Small intestine (tissue), 7 donors: ENCODE data around the gene SSBP4. TPM values are rescaled to one million over a fixed set of nuclear protein-coding genes. Genes with fewer than 3 reads are reported as not detected.
A peak's percentile ranks its signal among the peaks of the same experiment; 100 is the strongest.

ENCODE experiments used
- DNase-seq, 2 donors: peaks; one replicate each; pipeline versions ENCODE4 v3.0.0 to v3.0.0-alpha.2; 2013
- FAIRE-seq: peaks from 2 replicates; lab custom pipeline; 2012; peaks lifted over from hg19 to GRCh38; lab: Jason Lieb, UNC
- H3K27ac ChIP-seq, 3 donors: one replicate each; pipeline ENCODE4 v1.5.1; 2013; ENCODE audit warnings: low read length in 2 of 3, mild to moderate bottlenecking in 2 of 3, control low read depth in 1 of 3, inconsistent platforms in 1 of 3, low read depth in 1 of 3, moderate library complexity in 1 of 3
- H3K27me3 ChIP-seq, 3 donors: one replicate each; pipeline ENCODE4 v1.6.1; 2013; ENCODE audit warnings: low read length in 3 of 3, inconsistent platforms in 1 of 3; ENCODE audit not compliant: control insufficient read depth in 3 of 3, insufficient read depth in 3 of 3
- H3K36me3 ChIP-seq, 3 donors: one replicate each; pipeline ENCODE4 v1.6.1; 2013; ENCODE audit warnings: low read length in 3 of 3, inconsistent platforms in 1 of 3, low read depth in 1 of 3, mild to moderate bottlenecking in 1 of 3, moderate library complexity in 1 of 3; ENCODE audit not compliant: control insufficient read depth in 3 of 3, insufficient read depth in 2 of 3
- H3K4me1 ChIP-seq, 3 donors: one replicate each; pipeline ENCODE4 v1.6.1; 2013; ENCODE audit warnings: low read length in 2 of 3, inconsistent platforms in 1 of 3, low read depth in 1 of 3, mild to moderate bottlenecking in 1 of 3, moderate library complexity in 1 of 3; ENCODE audit not compliant: control insufficient read depth in 3 of 3, insufficient read depth in 2 of 3
- H3K4me3 ChIP-seq, 3 donors: one replicate each; pipeline ENCODE4 v1.5.1; 2013; ENCODE audit warnings: low read length in 3 of 3, control low read depth in 1 of 3, inconsistent platforms in 1 of 3, low read depth in 1 of 3, mild to moderate bottlenecking in 1 of 3, moderate library complexity in 1 of 3
- H3K9me3 ChIP-seq, 2 donors: one replicate each; pipeline ENCODE4 v1.6.1; 2013; ENCODE audit warnings: low read depth in 1 of 2, low read length in 1 of 2; ENCODE audit not compliant: control insufficient read depth in 2 of 2, insufficient read depth in 1 of 2
- WGBS, 3 donors: extraction: QIAGEN DNeasy Blood & Tissue Kit; methylation state at CpG; one replicate each; pipeline ENCODE4 v1.1.7; 2013; 5-methylcytosine and 5-hydroxymethylcytosine counted together
- polyA plus RNA-seq, 4 donors: library from polyadenylated mRNA; stranded (reverse) in 3 of 4; unstranded in 1 of 4; fragments of 200-250 nt in 3 of 4; fragments of 120-200 nt in 1 of 4; gene quantifications; one replicate each; pipeline versions ENCODE4 v1.2.1 to v1.2.3, GENCODE V29; 2013
- donor health status: healthy with polysubstance abuse.
- donor health status: control.
- donor health status: control.
- donor health status: Bipolar disorder and iron deficiency.
- donor health status: healthy.

SSBP4 gene
- polyA plus RNA-seq, 4 donors, result 15.9 to 117 (median 44.2) TPM

GRCh38 chr19:18415178-18415867 is 3.9 kb upstream of the SSBP4 start:
- peaks cover 2 to 52% (median 7%) of the 10 kb centered on the region in 3 donors for H3K4me1 ChIP-seq
- no peaks in the 10 kb centered on the region for H3K9me3 ChIP-seq
- no peaks in the 10 kb centered on the region for H3K27me3 ChIP-seq
- peak overlapping the region; percentile 56 to 89 (median 89) for H3K27ac ChIP-seq
- DNase-seq, result no peak
- peaks cover 0 to 6% (median 0%) of the 10 kb centered on the region in 3 donors for H3K36me3 ChIP-seq
- H3K4me3 ChIP-seq, result peak overlapping the region in 1 of 3 donors; percentile 30
- FAIRE-seq, result no peak
- WGBS, 3 donors, result 27 to 38% (median 35%) methylated on average over 23 to 25 of the region's 25 CpGs

- no peak for FAIRE-seq
- 0 to 2% (median 1%) methylated on average over 36 to 44 of the region's 44 CpGs for WGBS, 3 donors
Observed at GRCh38 chr19:18416778-18417249, 2.4 kb upstream of the SSBP4 start.

GRCh38 chr19:18417250-18418028 is 1.8 kb upstream of the SSBP4 start:
- peaks cover 0 to 17% (median 0%) of the 10 kb centered on the region in 3 donors for H3K36me3 ChIP-seq
- peak overlapping the region in 2 of 3 donors; percentile 33 to 42 for H3K4me3 ChIP-seq
- no peaks in the 10 kb centered on the region for H3K27me3 ChIP-seq
- no peak for FAIRE-seq
- peaks cover 2 to 66% (median 7%) of the 10 kb centered on the region in 3 donors for H3K4me1 ChIP-seq
- peak overlapping the region; percentile 70 to 89 (median 89) for H3K27ac ChIP-seq
- WGBS, 3 donors, result 0 to 1% (median 0%) methylated on average over 32 to 52 of the region's 53 CpGs
- H3K9me3 ChIP-seq, result no peaks in the 10 kb centered on the region
- DNase-seq, result peak in 1 of 2 donors; percentile 83

More at GRCh38 chr19:18416778-18417249, 2.4 kb upstream of the SSBP4 start:
- no peaks in the 10 kb centered on the region for H3K27me3 ChIP-seq
- no peaks in the 10 kb centered on the region for H3K9me3 ChIP-seq
- H3K4me3 ChIP-seq, result peak overlapping the region in 2 of 3 donors; percentile 25 to 42
- DNase-seq, result peak in 1 of 2 donors; percentile 94
- peak overlapping the region; percentile 70 to 89 (median 89) for H3K27ac ChIP-seq
- H3K4me1 ChIP-seq, result peaks cover 2 to 60% (median 7%) of the 10 kb centered on the region in 3 donors
- peaks cover 0 to 13% (median 0%) of the 10 kb centered on the region in 3 donors for H3K36me3 ChIP-seq

- no peaks in the 10 kb centered on the region for H3K27me3 ChIP-seq
- 4 to 10% (median 7%) methylated on average over 24 to 30 of the region's 30 CpGs for WGBS, 3 donors
- H3K9me3 ChIP-seq, result no peaks in the 10 kb centered on the region
- H3K27ac ChIP-seq, result peak overlapping the region; percentile 70 to 89 (median 89)
- peaks cover 0 to 23% (median 0%) of the 10 kb centered on the region in 3 donors for H3K36me3 ChIP-seq
- peaks cover 2 to 73% (median 7%) of the 10 kb centered on the region in 3 donors for H3K4me1 ChIP-seq
- DNase-seq (peak in 1 of 2 donors; percentile 46), FAIRE-seq (no peak)
- peak overlapping the region in 2 of 3 donors; percentile 33 to 42 for H3K4me3 ChIP-seq
Observed at GRCh38 chr19:18418029-18418482, 1.1 kb upstream of the SSBP4 start.

GRCh38 chr19:18418483-18419194 is 559 bp upstream of the SSBP4 start:
- Histone ChIP-seq H3K4me1 (peaks cover 2 to 78% (median 7%) of the 10 kb centered on the region in 3 donors), H3K27me3 (no peaks in the 10 kb centered on the region), H3K36me3 (peaks cover 0 to 28% (median 0%) of the 10 kb centered on the region in 3 donors), H3K4me3 (peak overlapping the region; percentile 33 to 87 (median 69)), H3K27ac (peak overlapping the region; percentile 15 to 89 (median 89)), H3K9me3 (no peaks in the 10 kb centered on the region)
- DNase-seq, result peak in 1 of 2 donors; percentile 49
- FAIRE-seq, result no peak
- WGBS, 3 donors, result 4 to 13% (median 7%) methylated on average over 35 to 39 of the region's 39 CpGs

GRCh38 chr19:18419699-18420460 is 682 bp downstream of the SSBP4 start:
- Histone ChIP-seq H3K36me3 (peaks cover 0 to 35% (median 0%) of the 10 kb centered on the region in 3 donors), H3K9me3 (no peaks in the 10 kb centered on the region), H3K4me1 (peaks cover 2 to 82% (median 4%) of the 10 kb centered on the region in 3 donors), H3K27ac (peak overlapping the region; percentile 50 to 96 (median 56)), H3K4me3 (peak overlapping the region; percentile 69 to 87 (median 81)), H3K27me3 (no peaks in the 10 kb centered on the region)
- 0 to 1% (median 0%) methylated on average over 48 to 97 of the region's 97 CpGs for WGBS, 3 donors
- FAIRE-seq (no peak), DNase-seq (peak; percentile 61 to 94)

- 20 to 34% (median 33%) methylated on average over 2 of the region's 2 CpGs for WGBS, 3 donors
Observed at GRCh38 chr19:18420930-18421329, 1.7 kb downstream of the SSBP4 start.

More at GRCh38 chr19:18420930-18421329, 1.7 kb downstream of the SSBP4 start:
- no peak for FAIRE-seq
- DNase-seq, result no peak
- H3K4me1 ChIP-seq, result peaks cover 0 to 71% (median 2%) of the 10 kb centered on the region in 3 donors
- H3K4me3 ChIP-seq, result peak overlapping the region in 2 of 3 donors; percentile 81 to 87
- no peaks in the 10 kb centered on the region for H3K9me3 ChIP-seq
- no peaks in the 10 kb centered on the region for H3K27me3 ChIP-seq
- peak overlapping the region in 2 of 3 donors; percentile 8 to 96 for H3K27ac ChIP-seq
- H3K36me3 ChIP-seq, result peaks cover 0 to 43% (median 0%) of the 10 kb centered on the region in 3 donors
